Gastroesophageal sphincter (tissue), 4 donors: ENCODE measurements around the gene TMEM150B. TPM values are rescaled to one million over a fixed set of nuclear protein-coding genes. Genes with fewer than 3 reads are reported as not detected.

Experiments used
- ATAC-seq: fragments of 150-250 bp; one replicate; pipeline ENCODE4 v1.9.1; 2016; ENCODE audit warnings: mild to moderate bottlenecking, moderate library complexity
- H3K27ac ChIP-seq, 4 donors: fragments of 200-600 bp; sonication (generic) in 3 of 4; 1 replicate in 3 of 4; 2 replicates in 1 of 4; pipeline ENCODE4 v1.5.1; 2016 to 2019
- H3K27me3 ChIP-seq: fragments of 200-600 bp; sonication (generic); one replicate; pipeline ENCODE4 v1.5.1; 2019
- H3K36me3 ChIP-seq, 2 donors: fragments of 200-600 bp; sonication (generic); one replicate each; pipeline ENCODE4 v1.5.1; 2019; ENCODE audit warnings: control low read depth in 1 of 2
- H3K4me1 ChIP-seq, 3 donors: fragments of 200-600 bp; sonication (generic); 1 replicate in 2 of 3; 2 replicates in 1 of 3; pipeline ENCODE4 v1.5.1; 2016 to 2019; ENCODE audit warnings: control low read depth in 2 of 3
- H3K4me3 ChIP-seq, 2 donors: fragments of 200-600 bp; sonication (generic); one replicate each; pipeline ENCODE4 v1.5.1; 2019; ENCODE audit warnings: mild to moderate bottlenecking in 1 of 2, moderate library complexity in 1 of 2
- H3K9me3 ChIP-seq, 3 donors: fragments of 200-600 bp; sonication (generic); one replicate each; pipeline ENCODE4 v1.5.1; 2017 to 2019; ENCODE audit warnings: control low read depth in 2 of 3
- EP300 ChIP-seq: sonication (generic); formaldehyde crosslinking; IDR thresholded peaks from one replicate; pipeline ENCODE4 v1.6.1; 2017; ENCODE audit warnings: antibody characterized with exemption, mild to moderate bottlenecking
- POLR2A ChIP-seq, 2 donors: fragments of 450-650 bp; IDR thresholded peaks; one replicate each; pipeline ENCODE4 v1.6.1; 2017; ENCODE audit warnings: antibody characterized with exemption in 2 of 2, mild to moderate bottlenecking in 2 of 2, moderate library complexity in 1 of 2
- POLR2AphosphoS5 ChIP-seq: sonication (generic); formaldehyde crosslinking; IDR thresholded peaks from one replicate; pipeline ENCODE4 v1.6.1; 2017; ENCODE audit warnings: antibody characterized with exemption
- WGBS, 2 donors: methylation state at CpG; one replicate each; pipeline ENCODE4 v1.1.5; 2018; ENCODE audit warnings: low coverage in 1 of 2; 5-methylcytosine and 5-hydroxymethylcytosine counted together
- total RNA-seq, 4 donors: library from RNA; depleted of rRNA; stranded (reverse); fragments of >200 nt; gene quantifications; one replicate each; pipeline ENCODE4 v1.1.0, GENCODE V29; 2016
- TF ChIP-seq, protein P1 (sequence below), 4 experiments: fragments of 200-600 bp in 2 of 4; fragments of 450-650 bp in 2 of 4; sonication (generic) in 1 of 4; IDR thresholded peaks; one replicate each; pipeline ENCODE4 v1.5.1; 2017 to 2019; ENCODE audit warnings: antibody characterized with exemption in 4 of 4, mild to moderate bottlenecking in 2 of 4, moderate library complexity in 2 of 4

The TMEM150B gene
- total RNA-seq, 4 donors from 2014 or later = 2.2 to 12.4 (median 3.3) TPM; not detected in 1

DNA sequence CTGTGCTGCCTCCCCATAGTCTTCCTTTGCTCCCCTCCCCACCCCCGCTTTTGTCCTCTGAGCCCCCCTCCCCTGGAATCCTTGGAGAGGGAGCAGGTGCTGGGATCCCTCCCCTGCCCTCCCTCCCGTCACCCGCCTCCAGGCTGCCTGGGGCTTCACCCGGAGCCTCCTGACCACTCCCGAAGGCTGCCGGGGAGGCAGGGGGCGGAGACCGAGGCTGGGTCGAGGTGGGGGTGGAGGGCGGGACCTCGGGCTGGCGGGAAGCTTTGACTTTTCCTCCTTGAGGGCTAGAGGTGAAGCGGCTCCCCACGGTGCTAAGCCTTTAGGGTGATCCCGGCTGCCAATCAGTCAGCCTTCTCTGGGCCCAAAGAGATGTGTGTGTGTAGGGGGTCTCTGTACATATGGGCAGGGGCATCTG lies 16.0 kb upstream of the TMEM150B start:
- Histone ChIP-seq H3K36me3 (peaks cover 0 to 32% of the 10 kb centered on the region in 2 donors), H3K9me3 (no peaks in the 10 kb centered on the region), H3K27ac (peak overlapping the region in 3 of 4 donors; percentile 44 to 98 (median 87)), H3K4me3 (peak overlapping the region; percentile 73 to 94), H3K4me1 (peaks cover 0 to 46% (median 20%) of the 10 kb centered on the region in 3 donors), H3K27me3 (no peaks in the 10 kb centered on the region)
- 0 to 20% methylated on average over 1 to 5 of the region's 15 CpGs for WGBS, 2 donors
- TF ChIP-seq POLR2AphosphoS5 (no peak), POLR2A (IDR thresholded peaks at IDR 0.05) (no peak), EP300 (no peak)
- TF ChIP-seq, protein P1, sequence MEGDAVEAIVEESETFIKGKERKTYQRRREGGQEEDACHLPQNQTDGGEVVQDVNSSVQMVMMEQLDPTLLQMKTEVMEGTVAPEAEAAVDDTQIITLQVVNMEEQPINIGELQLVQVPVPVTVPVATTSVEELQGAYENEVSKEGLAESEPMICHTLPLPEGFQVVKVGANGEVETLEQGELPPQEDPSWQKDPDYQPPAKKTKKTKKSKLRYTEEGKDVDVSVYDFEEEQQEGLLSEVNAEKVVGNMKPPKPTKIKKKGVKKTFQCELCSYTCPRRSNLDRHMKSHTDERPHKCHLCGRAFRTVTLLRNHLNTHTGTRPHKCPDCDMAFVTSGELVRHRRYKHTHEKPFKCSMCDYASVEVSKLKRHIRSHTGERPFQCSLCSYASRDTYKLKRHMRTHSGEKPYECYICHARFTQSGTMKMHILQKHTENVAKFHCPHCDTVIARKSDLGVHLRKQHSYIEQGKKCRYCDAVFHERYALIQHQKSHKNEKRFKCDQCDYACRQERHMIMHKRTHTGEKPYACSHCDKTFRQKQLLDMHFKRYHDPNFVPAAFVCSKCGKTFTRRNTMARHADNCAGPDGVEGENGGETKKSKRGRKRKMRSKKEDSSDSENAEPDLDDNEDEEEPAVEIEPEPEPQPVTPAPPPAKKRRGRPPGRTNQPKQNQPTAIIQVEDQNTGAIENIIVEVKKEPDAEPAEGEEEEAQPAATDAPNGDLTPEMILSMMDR (IDR thresholded peaks at IDR 0.05) = no peak
- no peak for ATAC-seq

DNA sequence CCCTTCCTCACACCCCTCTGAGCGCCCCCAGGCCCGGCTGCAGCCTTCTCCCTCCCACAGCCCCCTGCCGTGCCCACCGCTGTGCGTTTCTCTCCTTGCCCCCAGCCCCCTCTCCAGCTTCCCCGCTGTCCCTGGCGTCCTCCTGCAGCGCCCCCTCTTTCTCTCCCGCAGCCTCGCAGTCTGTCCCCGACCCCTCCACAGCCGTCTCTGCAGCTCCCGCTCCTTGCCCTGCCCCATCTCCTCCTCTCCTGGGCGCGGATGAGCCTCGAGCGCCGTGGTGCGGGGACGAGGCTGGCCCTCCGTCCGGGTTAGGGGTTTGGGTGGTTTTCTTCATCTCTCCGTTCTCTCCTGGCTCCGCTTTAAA lies 15.6 kb upstream of the TMEM150B start:
- 0 to 1% methylated on average over 3 to 19 of the region's 24 CpGs for WGBS, 2 donors
- no peak for ATAC-seq
- H3K27ac ChIP-seq = peak overlapping the region in 3 of 4 donors; percentile 44 to 98 (median 87)

DNA sequence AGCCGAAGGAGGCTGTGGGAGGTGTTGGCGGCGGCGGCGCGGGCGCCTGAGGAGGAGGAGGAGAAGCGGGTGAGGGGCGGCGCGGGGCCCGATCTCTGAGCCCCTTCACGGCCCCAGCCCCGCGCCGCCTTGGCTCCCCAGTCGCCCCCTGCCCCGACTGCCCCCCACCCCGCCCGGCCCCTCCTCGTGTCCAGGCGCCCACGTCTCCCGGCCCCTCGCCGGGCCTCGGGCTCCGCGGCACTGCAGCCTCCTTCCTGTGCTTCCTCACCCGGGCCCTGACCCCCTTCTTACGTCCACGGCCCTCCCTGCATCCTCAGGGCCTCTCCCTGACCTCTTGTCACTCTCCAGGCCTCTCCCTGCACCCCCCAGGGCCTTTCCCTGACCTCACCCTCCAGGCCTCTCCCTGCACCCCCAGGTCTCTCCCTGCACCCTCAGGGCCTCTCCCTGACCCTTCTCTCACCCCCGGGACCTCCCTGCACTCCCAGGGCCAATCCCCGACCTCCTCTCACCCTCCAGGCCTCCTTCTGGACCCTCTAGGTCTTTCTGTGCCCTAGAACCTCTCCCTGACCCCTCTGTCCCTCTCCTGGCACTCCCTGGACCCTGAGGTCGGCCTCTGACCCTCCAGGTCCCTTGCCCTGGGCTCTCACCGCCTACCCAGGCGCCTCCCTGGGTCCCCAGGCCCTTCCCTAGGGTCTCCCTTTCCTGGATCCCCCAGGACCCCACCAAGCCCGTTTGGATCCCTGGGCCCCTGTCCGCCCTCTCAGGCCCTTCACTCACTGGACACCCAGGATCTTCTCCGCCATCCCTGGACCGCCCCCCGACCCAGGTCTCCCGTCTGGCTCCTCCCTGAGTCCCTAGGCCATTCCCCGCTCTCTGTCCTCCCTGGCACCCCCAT lies 15.0 kb upstream of the TMEM150B start:
- 0 to 3% methylated on average over 6 to 22 of the region's 44 CpGs for WGBS, 2 donors
- peak overlapping the region; percentile 73 to 94 for H3K4me3 ChIP-seq
- H3K4me1 ChIP-seq = peaks cover 0 to 35% (median 20%) of the 10 kb centered on the region in 3 donors
- H3K9me3 ChIP-seq = no peaks in the 10 kb centered on the region
- peaks cover 6% of the 10 kb centered on the region for H3K27me3 ChIP-seq
- peaks cover 0 to 31% of the 10 kb centered on the region in 2 donors for H3K36me3 ChIP-seq
- TF ChIP-seq POLR2AphosphoS5 (peak; percentile 96), POLR2A (IDR thresholded peaks at IDR 0.05) (peak; percentile 89 to 93), EP300 (no peak)
- TF ChIP-seq, protein P1 (IDR thresholded peaks at IDR 0.05) = no peak
- ATAC-seq = no peak
- H3K27ac ChIP-seq = peak overlapping the region; percentile 87 to 98 (median 90)

More for the DNA sequence above, 15.6 kb upstream of the TMEM150B start:
- no peak for TF ChIP-seq EP300
- TF ChIP-seq POLR2AphosphoS5 = no peak
- TF ChIP-seq, protein P1 (IDR thresholded peaks at IDR 0.05) = no peak
- TF ChIP-seq POLR2A (IDR thresholded peaks at IDR 0.05) = no peak
- Histone ChIP-seq H3K4me1 (peaks cover 0 to 41% (median 20%) of the 10 kb centered on the region in 3 donors), H3K9me3 (no peaks in the 10 kb centered on the region), H3K27me3 (peaks cover under 1% of the 10 kb centered on the region), H3K4me3 (peak overlapping the region; percentile 73 to 94), H3K36me3 (peaks cover 0 to 31% of the 10 kb centered on the region in 2 donors)

DNA sequence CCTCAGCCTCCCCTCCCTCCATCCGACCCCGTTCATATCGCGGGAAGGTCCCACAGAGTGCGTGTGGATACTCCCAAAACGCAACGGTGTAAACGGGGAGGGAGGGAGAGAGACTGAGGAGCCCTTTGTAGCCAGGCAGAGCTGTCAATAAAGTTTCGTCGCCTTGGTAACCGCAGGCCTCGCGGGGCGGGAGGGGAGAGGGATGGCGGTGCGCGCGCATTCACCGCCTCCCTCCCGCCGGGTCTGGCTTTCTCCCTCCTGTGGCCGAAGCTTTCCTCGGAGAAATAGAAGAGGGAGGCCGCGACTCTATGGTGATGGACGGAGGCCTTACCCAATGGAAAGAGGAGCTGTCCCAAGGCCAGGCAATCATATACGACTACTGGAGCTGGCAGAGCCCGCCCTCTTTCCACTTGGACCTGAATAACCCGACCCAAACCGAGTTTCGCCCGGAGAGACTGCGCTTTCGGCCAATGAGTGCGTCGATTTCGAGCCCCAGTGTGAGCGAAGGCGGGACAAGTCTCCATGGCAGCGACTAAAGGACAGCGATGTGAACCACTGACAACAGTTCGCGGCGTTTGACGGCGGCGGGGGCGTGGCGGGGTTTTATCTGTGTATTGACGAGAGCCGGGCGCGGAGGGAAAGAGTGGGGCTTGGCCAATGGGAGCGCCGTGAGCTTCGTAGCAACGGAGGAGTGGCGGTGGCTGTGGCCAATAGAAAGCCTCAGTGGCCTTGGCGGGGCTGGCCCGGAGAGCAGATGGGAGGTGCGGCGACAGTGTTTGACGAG lies 14.2 kb upstream of the TMEM150B start, which contains the start of gene KMT5C:
KMT5C (plus strand) TSS at position 772 of the 784 bp plus-strand sequence. CDS start 2,061 bp downstream, outside the sequence.
- peaks cover 0 to 34% (median 20%) of the 10 kb centered on the region in 3 donors for H3K4me1 ChIP-seq
- no peaks in the 10 kb centered on the region for H3K9me3 ChIP-seq
- H3K27ac ChIP-seq = peak within 1 kb of the TSS; percentile 90 to 98 (median 91)
- TF ChIP-seq, protein P1 (IDR thresholded peaks at IDR 0.05) = peak in 3 of 4 experiments; percentile 36 to 74 (median 73)
- TF ChIP-seq POLR2A (IDR thresholded peaks at IDR 0.05) = no peak
- peak within 1 kb of the TSS; percentile 73 to 94 for H3K4me3 ChIP-seq
- 0% methylated on average over 1 to 10 of the region's 63 CpGs for WGBS, 2 donors
- peaks cover 0 to 26% of the 10 kb centered on the region in 2 donors for H3K36me3 ChIP-seq
- H3K27me3 ChIP-seq = peaks cover 15% of the 10 kb centered on the region
- peak; percentile 94 for ATAC-seq
